ENCODE results near the gene ZNF724.
"Not testable (repeated sequence)": the region's sequence is repeated elsewhere in the genome, so short reads cannot be mapped to it uniquely, and the experiment has no call there.

ZNF724 gene

GRCh38 chr19:23285948-23286347 is 35.8 kb upstream of the ZNF724 start:
- Histone ChIP-seq H3K79me2 (ENCODE audit: insufficient read depth, low read depth) (no peaks in the 10 kb centered on the region), H3K36me3 (ENCODE audit: insufficient read depth) (no peaks in the 10 kb centered on the region), H3K9ac (no peak overlapping the region), H2AFZ (ENCODE audit: low read depth) (no peak overlapping the region), H4K20me1 (ENCODE audit: insufficient read depth) (no peaks in the 10 kb centered on the region), H3K27ac (no peak overlapping the region), H3K27me3 (ENCODE audit: insufficient read depth, low read depth) (no peaks in the 10 kb centered on the region), H3K4me2 (no peak overlapping the region), H3K4me3 (IDR thresholded peaks at IDR 0.05; ENCODE audit: insufficient read depth, low read depth, low read length) (no peak overlapping the region), H3K4me1 (ENCODE audit: low read depth, poor library complexity, severe bottlenecking) (no peaks in the 10 kb centered on the region)
- TF ChIP-seq CTCF (conservative IDR thresholded peaks at IDR 0.05; ENCODE audit: low read depth, low read length): no peak

- not testable (repeated sequence) for H3K9ac ChIP-seq; H3K27ac ChIP-seq; H2AFZ ChIP-seq (ENCODE audit: low read depth); H4K20me1 ChIP-seq (ENCODE audit: insufficient read depth); H3K4me1 ChIP-seq (ENCODE audit: low read depth, poor library complexity, severe bottlenecking); H3K79me2 ChIP-seq (ENCODE audit: insufficient read depth, low read depth); H3K27me3 ChIP-seq (ENCODE audit: insufficient read depth, low read depth); H3K4me3 ChIP-seq (IDR thresholded peaks at IDR 0.05; ENCODE audit: insufficient read depth, low read depth, low read length); H3K36me3 ChIP-seq (ENCODE audit: insufficient read depth); H3K4me2 ChIP-seq
These were observed 35.1 kb upstream of the ZNF724 start for GRCh38 chr19:23285326-23285725.

- H3K27ac ChIP-seq: no peak overlapping the region
- no peaks in the 10 kb centered on the region for H3K79me2 ChIP-seq (ENCODE audit: insufficient read depth, low read depth)
- H4K20me1 ChIP-seq (ENCODE audit: insufficient read depth): no peaks in the 10 kb centered on the region
- no peaks in the 10 kb centered on the region for H3K36me3 ChIP-seq (ENCODE audit: insufficient read depth)
- peak; percentile 42 for TF ChIP-seq CTCF (conservative IDR thresholded peaks at IDR 0.05; ENCODE audit: low read depth, low read length)
- H2AFZ ChIP-seq (ENCODE audit: low read depth): no peak overlapping the region
- no peak overlapping the region for H3K4me2 ChIP-seq
- no peak overlapping the region for H3K9ac ChIP-seq
- no peak overlapping the region for H3K4me3 ChIP-seq (IDR thresholded peaks at IDR 0.05; ENCODE audit: insufficient read depth, low read depth, low read length)
- no peaks in the 10 kb centered on the region for H3K4me1 ChIP-seq (ENCODE audit: low read depth, poor library complexity, severe bottlenecking)
- no peaks in the 10 kb centered on the region for H3K27me3 ChIP-seq (ENCODE audit: insufficient read depth, low read depth)
These were observed 33.7 kb upstream of the ZNF724 start for GRCh38 chr19:23283925-23284324.

GRCh38 chr19:23281663-23282276 is 31.6 kb upstream of the ZNF724 start:
- Histone ChIP-seq H3K36me3 (ENCODE audit: insufficient read depth) (no peaks in the 10 kb centered on the region), H3K27me3 (ENCODE audit: insufficient read depth, low read depth) (no peaks in the 10 kb centered on the region), H3K4me3 (IDR thresholded peaks at IDR 0.05; ENCODE audit: insufficient read depth, low read depth, low read length) (no peak overlapping the region), H3K79me2 (ENCODE audit: insufficient read depth, low read depth) (no peaks in the 10 kb centered on the region), H2AFZ (ENCODE audit: low read depth) (no peak overlapping the region), H3K27ac (no peak overlapping the region), H3K4me1 (ENCODE audit: low read depth, poor library complexity, severe bottlenecking) (no peaks in the 10 kb centered on the region), H4K20me1 (ENCODE audit: insufficient read depth) (no peaks in the 10 kb centered on the region), H3K4me2 (no peak overlapping the region), H3K9ac (no peak overlapping the region)
- no peak for TF ChIP-seq CTCF (conservative IDR thresholded peaks at IDR 0.05; ENCODE audit: low read depth, low read length)

GRCh38 chr19:23278118-23278517 is 27.9 kb upstream of the ZNF724 start:
- not testable (repeated sequence) for H3K4me3 ChIP-seq (IDR thresholded peaks at IDR 0.05; ENCODE audit: insufficient read depth, low read depth, low read length); H3K79me2 ChIP-seq (ENCODE audit: insufficient read depth, low read depth); H3K27me3 ChIP-seq (ENCODE audit: insufficient read depth, low read depth); H3K9ac ChIP-seq; H3K36me3 ChIP-seq (ENCODE audit: insufficient read depth); H3K4me2 ChIP-seq; H2AFZ ChIP-seq (ENCODE audit: low read depth); H3K27ac ChIP-seq; H3K4me1 ChIP-seq (ENCODE audit: low read depth, poor library complexity, severe bottlenecking); H4K20me1 ChIP-seq (ENCODE audit: insufficient read depth)
